HL-60 (cell line): ENCODE data around the gene USP35.

Source experiments
- DNase-seq, 2 experiments: peaks; one replicate each; pipeline ENCODE4 v3.0.0-alpha.2; 2010 to 2020; ENCODE audit warnings: low read depth in 1 of 2, low spot score in 1 of 2
- H3K27ac ChIP-seq: fragments of 250-450 bp; sonication (Bioruptor Pico); replicated peaks from 2 replicates; pipeline ENCODE4 v1.5.1; 2020; ENCODE audit warnings: mild to moderate bottlenecking, moderate library complexity
- H3K27me3 ChIP-seq: fragments of 250-450 bp; sonication (Bioruptor Pico); 2 replicates; pipeline ENCODE4 v1.5.1; 2021; ENCODE audit warnings: mild to moderate bottlenecking, moderate library complexity; ENCODE audit not compliant: insufficient read depth, poor library complexity, severe bottlenecking
- H3K4me3 ChIP-seq: replicated peaks from 2 replicates; pipeline ENCODE4 v1.5.1; 2011; ENCODE audit warnings: mild to moderate bottlenecking, control low read depth, low read length; ENCODE audit not compliant: insufficient read depth
- GABPA ChIP-seq: IDR thresholded peaks from 2 replicates; pipeline ENCODE4 v1.6.1; 2012; ENCODE audit warnings: low read depth
- POLR2AphosphoS5 ChIP-seq: IDR thresholded peaks from 2 replicates; pipeline ENCODE4 v1.6.1; 2012; ENCODE audit warnings: low read depth
- SPI1 ChIP-seq: IDR thresholded peaks from 2 replicates; pipeline ENCODE4 v1.6.1; 2012; ENCODE audit warnings: low read depth, mild to moderate bottlenecking, borderline replicate concordance
- TF ChIP-seq, protein P1 (sequence below): IDR thresholded peaks from 2 replicates; pipeline ENCODE4 v1.6.1; 2012; ENCODE audit warnings: low read depth; ENCODE audit not compliant: insufficient replicate concordance
- TF ChIP-seq, protein P2 (sequence below): IDR thresholded peaks from one replicate; pipeline ENCODE4 v1.5.1; 2011; ENCODE audit warnings: low read length, control low read depth, inconsistent platforms; ENCODE audit not compliant: insufficient read depth

The USP35 gene

DNA sequence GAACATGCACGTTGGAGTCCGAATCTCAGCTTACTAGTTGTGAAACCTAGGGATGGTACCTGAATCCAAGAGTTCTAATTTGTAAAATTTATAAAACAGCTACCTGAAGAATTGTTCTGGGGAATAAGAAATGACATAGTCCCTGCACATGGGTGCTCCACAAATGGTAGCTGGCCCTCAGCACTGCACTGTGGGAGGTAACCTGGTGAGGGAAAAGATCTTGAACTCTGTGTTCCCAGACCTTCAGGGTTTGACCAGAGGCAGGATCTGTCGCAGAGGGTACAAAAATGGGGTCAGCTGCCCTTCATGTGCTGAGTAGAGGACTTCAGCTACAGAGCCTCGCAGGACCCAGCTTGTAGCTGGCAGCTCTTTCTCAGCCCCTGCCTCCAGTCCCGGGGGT lies 73.5 kb downstream of the USP35 start:
- no peak for DNase-seq

DNA sequence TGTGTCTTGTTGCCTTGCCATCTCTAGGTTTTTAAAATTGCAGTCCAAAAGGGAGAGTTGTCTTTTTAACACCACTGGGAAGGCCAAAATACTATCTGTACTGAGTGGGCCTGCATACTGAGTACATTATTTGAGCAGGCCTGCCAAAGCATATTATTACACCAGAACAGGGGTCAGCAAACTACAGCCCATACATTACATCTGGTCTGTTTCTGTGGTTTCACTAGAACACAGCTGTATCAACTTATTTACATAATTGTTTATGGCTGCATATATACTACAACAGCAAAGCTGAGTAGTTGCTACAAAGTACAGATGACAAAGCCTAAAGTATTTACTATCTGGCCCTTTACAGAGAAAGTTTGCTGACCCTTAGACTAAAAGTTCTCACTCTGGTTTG lies 74.0 kb downstream of the USP35 start:
- Histone ChIP-seq H3K27me3 (no peaks in the 10 kb centered on the region), H3K27ac (no peak overlapping the region), H3K4me3 (no peak overlapping the region)
- no peak for DNase-seq
- TF ChIP-seq SPI1, result no peak
- TF ChIP-seq POLR2AphosphoS5, result no peak

More for the DNA sequence above, 73.5 kb downstream of the USP35 start:
- no peak overlapping the region for H3K4me3 ChIP-seq
- TF ChIP-seq POLR2AphosphoS5 (no peak), GABPA (no peak), SPI1 (no peak)
- TF ChIP-seq, protein P1, sequence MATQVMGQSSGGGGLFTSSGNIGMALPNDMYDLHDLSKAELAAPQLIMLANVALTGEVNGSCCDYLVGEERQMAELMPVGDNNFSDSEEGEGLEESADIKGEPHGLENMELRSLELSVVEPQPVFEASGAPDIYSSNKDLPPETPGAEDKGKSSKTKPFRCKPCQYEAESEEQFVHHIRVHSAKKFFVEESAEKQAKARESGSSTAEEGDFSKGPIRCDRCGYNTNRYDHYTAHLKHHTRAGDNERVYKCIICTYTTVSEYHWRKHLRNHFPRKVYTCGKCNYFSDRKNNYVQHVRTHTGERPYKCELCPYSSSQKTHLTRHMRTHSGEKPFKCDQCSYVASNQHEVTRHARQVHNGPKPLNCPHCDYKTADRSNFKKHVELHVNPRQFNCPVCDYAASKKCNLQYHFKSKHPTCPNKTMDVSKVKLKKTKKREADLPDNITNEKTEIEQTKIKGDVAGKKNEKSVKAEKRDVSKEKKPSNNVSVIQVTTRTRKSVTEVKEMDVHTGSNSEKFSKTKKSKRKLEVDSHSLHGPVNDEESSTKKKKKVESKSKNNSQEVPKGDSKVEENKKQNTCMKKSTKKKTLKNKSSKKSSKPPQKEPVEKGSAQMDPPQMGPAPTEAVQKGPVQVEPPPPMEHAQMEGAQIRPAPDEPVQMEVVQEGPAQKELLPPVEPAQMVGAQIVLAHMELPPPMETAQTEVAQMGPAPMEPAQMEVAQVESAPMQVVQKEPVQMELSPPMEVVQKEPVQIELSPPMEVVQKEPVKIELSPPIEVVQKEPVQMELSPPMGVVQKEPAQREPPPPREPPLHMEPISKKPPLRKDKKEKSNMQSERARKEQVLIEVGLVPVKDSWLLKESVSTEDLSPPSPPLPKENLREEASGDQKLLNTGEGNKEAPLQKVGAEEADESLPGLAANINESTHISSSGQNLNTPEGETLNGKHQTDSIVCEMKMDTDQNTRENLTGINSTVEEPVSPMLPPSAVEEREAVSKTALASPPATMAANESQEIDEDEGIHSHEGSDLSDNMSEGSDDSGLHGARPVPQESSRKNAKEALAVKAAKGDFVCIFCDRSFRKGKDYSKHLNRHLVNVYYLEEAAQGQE, result no peak
- TF ChIP-seq, protein P2, sequence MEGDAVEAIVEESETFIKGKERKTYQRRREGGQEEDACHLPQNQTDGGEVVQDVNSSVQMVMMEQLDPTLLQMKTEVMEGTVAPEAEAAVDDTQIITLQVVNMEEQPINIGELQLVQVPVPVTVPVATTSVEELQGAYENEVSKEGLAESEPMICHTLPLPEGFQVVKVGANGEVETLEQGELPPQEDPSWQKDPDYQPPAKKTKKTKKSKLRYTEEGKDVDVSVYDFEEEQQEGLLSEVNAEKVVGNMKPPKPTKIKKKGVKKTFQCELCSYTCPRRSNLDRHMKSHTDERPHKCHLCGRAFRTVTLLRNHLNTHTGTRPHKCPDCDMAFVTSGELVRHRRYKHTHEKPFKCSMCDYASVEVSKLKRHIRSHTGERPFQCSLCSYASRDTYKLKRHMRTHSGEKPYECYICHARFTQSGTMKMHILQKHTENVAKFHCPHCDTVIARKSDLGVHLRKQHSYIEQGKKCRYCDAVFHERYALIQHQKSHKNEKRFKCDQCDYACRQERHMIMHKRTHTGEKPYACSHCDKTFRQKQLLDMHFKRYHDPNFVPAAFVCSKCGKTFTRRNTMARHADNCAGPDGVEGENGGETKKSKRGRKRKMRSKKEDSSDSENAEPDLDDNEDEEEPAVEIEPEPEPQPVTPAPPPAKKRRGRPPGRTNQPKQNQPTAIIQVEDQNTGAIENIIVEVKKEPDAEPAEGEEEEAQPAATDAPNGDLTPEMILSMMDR, result no peak
- no peak overlapping the region for H3K27ac ChIP-seq
- H3K27me3 ChIP-seq, result no peaks in the 10 kb centered on the region
